Hematopoietic multipotent progenitor cell treated with erythropoietin and hydrocortisone succinate and interleukin-3 and kit ligand, for 17 days (in vitro differentiated cells): ENCODE data around the gene B3GNT9.

ENCODE experiments used
- DNase-seq: peaks from one replicate; pipeline ENCODE4 v3.0.0-alpha.2; 2015; ENCODE audit warnings: low spot score

B3GNT9 gene, protein sequence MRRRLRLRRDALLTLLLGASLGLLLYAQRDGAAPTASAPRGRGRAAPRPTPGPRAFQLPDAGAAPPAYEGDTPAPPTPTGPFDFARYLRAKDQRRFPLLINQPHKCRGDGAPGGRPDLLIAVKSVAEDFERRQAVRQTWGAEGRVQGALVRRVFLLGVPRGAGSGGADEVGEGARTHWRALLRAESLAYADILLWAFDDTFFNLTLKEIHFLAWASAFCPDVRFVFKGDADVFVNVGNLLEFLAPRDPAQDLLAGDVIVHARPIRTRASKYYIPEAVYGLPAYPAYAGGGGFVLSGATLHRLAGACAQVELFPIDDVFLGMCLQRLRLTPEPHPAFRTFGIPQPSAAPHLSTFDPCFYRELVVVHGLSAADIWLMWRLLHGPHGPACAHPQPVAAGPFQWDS

DNA sequence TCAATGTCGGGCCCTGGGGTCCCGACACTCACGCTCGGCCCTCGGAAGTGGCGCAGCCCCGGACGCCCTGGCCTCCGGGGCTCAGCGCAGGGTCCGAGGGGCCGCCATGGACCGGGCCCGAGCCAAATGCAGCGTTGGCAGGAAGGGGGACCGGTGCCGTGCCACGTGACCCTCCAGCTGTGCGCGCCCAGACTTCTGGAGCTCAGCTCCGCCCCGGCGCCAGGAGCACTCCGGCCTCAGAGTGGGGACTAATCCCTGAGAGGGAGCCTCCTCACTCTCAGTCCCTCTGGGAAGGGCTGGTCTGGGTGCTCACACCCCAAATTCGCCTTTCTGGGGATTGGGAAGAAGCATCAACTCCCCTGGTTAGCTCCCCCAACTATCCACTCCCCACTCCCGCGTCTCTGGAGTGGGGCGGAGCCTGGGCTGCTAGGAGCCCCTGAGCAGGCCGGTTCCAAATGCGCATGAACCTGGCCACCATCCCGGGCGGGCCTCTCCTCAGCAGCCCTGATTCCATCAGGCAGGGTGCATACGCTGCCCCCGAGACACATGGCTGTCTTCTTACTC, at the start of gene B3GNT9:
Gene B3GNT9, minus strand, starts transcription at position 166 of the 564 bp plus-strand sequence. CDS start 513 bp downstream, outside the sequence.
- no peak for DNase-seq

DNA sequence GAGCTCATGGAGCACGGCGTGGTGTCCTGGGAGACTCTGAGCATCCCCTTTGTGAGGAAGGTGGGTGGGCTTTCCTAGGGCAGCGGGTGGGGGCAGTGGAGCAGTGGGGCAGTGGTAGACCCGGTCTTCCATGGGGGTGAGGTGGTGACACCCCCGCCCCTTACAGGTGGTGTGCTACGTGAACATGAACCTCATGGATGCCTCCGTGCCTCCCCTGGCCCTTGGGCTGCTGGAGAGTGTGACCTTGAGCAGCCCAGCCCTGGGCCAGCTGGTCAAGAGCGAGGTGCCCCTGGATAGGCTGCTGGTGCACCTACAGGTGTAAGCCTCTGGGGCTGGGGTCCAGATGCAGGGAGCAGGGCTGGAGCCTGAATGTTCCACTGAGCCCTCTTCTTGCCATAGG, 49.7 kb upstream of the B3GNT9 start:
- DNase-seq: no peak

DNA sequence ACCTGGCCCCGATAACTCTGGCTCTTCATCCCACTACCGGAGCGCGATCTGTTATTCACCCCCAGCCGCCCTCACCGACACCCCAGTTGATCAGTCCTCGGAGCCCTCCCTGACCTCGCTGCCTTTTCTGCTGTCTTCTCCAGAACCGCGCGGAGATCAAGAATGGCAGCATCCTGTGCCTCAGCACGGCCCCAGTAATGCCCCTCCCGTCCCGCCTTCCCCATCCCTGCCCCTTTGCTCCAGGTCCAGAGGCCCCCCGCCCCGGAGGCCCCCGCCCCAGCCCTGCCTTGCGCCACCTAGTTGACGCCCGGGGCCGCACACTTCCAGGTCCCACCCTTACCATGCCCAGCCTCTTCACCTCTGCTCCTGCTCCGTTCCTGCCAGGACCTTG, 49.0 kb upstream of the B3GNT9 start:
- no peak for DNase-seq

DNA sequence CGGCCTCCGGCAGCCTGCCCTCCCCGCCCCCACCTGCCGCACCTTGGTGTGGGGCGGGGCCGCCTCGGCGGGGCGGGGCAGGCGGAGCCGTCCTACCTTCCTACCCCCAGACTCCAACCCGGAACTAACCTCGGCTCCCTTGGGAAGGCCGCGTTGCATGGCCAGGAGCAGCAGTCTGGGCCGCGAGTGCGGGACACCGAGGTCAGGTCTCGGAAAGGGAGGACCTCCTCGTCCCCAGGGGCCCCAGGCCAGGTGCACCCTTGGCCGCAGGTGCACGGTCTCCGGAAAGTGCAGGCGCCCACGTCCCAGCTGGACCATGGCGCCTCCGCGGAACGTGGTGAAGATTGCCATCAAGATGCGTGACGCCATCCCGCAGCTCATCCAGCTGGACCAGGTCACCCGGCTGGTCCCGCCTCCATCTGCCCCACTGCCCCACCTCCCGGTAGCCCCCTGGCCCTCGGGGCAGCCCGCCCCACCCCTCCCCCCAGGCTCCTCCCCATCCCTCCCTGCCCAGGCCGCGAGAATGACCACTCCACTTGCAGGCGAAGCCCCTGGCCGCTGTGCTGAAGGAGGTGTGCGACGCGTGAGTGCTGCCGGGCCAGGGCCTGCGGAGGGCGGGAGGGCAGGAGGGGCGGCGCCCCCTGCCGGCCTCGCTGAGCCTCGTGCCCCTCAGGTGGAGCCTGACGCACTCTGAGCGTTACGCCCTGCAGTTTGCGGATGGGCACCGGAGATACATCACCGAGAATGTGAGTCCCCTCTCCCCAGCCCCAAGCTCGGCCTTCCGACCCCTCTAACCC, 48.4 kb upstream of the B3GNT9 start, which contains the start of gene ELMO3:
Gene ELMO3, plus strand, starts transcription at position 121 of the 797 bp plus-strand sequence. Its CDS starts 196 bp downstream, at position 317.
- DNase-seq: no peak

DNA sequence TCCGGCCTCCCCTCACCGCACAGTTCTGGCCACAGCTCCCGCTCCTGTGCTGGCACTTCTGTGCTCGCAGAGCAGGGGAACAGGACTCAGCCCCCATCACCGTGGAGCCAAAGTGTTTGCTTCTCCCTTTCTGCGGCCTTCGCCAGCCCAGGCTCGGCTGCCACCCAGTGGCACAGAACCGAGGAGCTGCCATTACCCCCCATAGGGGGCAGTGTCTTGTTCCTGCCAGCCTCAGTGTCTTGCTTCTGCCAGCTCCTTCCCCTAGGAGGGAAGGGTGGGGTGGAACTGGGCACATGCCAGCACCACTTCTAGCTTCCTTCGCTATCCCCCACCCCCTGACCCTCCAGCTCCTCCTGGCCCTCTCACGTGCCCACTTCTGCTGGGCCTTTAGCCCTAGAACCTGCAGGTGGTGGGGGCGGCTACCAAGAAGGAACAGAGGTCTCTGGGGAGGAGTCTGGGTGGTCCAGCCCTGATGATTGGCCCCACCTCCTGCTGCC, 47.5 kb upstream of the B3GNT9 start:
- DNase-seq: peak; percentile 80

DNA sequence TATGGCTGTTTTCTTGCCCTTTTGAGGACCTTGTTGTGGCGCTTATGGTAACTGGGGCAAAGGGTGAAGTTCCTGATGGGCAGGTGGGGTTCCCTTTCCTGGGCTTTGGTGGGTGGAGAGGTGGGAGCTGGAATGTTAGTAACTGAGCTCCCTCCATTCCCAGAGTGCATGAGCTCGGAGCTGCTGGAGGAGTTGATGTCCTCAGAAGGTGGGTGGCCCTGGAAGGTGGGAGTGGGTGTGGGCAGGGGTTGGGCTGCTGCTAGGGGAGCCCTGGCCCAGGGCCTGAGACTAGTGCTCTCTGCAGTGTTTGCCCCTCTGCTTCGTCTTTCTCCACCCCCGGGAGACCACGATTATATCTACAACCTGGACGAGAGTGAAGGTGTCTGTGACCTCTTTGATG, 46.9 kb upstream of the B3GNT9 start:
- DNase-seq: no peak

DNA sequence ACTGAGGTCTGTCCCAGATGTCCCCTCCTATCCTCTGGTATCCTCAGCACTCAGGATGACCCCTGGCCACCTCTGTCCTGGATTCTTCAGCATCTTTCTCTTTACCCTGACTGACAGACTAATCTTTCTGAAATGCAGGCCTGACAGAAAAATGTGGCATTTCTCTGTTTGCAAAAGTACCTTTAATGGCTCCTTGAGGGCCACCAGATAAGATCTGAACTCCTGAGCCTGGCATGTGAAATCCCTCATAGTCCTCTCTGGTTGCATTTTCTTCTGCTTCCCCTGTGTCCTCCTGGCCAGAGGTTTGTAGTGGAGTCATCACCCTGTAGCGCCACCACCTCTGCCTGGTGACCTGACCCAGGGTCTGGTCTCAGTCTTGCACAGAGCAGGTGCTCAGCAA, 46.1 kb upstream of the B3GNT9 start:
- peak; percentile 35 for DNase-seq

DNA sequence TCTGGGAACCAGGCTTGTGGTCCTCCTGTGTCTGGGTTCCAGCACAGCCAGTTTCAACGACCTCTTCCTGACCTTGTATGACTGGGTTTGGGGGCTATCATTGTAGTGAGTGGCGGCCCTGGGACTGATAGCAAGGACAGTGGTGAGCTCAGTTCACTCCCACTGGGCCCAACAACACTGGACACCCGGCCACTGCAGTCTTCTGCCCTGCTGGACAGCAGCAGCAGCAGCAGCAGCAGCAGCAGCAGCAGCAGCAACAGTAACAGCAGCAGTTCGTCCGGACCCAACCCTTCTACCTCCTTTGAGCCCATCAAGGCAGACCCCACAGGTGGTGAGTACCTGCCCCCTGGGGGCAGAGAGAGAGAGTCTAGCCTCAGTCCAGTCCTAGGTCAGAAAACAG, 44.9 kb upstream of the B3GNT9 start:
- DNase-seq: peak; percentile 41

DNA sequence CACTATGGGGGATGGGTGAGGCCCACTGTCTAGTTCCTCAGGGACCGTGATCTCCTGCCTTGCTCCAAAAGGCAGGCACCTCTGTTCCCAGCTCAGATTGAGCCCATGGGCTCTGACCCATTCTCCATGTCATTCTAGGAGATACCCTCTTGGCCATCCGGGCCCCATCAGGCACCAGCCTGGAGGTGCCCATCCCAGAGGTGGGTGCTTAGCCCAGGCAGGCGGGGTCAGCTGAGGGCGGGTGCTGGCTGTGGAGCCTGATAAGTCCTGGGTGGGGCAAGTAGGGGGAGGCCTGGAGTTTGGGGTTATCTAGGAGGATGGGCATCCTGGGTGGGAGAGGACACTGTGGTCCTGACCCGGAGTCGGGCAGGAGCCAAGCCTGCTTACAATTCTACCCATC, 43.5 kb upstream of the B3GNT9 start:
- peak; percentile 89 for DNase-seq

DNA sequence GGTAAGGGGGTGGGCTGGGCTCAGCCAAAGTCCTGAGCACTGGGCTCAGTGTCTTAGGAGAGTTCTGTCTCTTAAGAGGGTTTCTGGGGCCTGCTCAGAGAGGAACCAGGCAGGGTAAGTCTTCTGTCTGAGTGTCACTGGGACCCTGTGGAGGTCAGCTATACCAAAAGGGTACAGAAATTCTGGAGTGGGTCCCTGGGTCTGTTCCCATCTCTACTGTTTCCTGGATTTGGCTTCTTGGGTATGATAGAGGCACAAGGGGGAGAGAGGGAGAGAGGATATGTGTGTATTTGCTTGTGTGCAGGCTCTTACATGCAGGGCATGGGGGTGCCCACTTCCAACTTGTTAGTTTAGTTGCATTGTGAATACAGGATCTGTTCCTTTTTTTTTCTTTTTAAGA, 42.7 kb upstream of the B3GNT9 start:
- peak; percentile 59 for DNase-seq

DNA sequence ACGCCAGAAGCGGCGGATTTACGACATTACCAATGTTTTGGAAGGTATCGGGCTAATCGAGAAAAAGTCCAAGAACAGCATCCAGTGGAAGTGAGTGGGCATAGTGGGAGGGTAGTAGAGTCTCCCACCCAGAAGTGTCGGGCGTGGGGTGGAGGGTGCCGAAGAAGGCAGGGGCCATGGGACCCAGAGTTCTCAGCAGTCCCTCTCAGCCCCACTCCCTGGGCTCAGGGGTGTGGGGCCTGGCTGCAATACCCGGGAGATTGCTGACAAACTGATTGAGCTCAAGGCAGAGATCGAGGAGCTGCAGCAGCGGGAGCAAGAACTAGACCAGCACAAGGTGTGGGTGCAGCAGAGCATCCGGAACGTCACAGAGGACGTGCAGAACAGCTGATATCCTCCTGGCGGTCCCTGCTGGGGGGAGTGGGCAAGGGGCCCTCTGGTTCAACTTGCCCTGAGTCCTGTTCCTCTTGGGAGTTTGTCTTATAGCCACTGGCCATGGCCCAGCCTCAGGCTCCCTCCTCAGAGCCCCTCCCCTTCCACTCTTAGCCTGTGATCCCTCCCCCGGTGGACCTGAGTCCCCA, 42.1 kb upstream of the B3GNT9 start:
- DNase-seq: peak; percentile 62

DNA sequence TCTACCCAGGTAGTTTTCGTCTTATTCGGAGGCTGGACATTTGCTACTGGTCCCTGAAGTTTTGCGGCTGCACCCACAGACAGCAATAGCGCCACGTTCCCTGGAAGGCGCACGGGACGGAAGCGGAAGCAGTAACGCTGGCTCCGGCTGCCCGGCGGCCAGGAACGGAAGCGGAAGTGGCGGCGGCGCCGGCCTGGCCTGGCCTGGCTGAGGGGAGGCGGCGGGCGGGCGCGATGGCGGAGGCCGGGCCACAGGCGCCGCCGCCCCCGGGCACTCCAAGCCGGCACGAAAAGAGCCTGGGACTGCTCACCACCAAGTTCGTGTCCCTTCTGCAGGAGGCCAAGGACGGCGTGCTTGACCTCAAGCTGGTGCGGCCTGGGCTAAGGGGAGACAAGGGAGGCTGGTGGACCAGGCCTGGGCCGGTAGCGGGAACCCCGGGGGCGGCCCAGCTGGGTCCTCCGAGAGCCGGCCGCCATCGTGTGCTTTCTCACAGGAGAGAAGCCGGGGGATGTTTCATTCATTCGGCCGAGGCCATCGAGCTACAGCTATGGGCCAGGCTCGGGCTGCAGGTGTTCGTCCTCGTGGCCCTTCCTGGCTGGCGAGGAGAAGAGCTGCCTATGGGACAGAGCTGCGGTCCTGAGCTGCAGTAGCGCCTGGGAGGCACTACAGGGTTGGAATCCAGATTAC, 41.3 kb upstream of the B3GNT9 start, which contains the start of gene E2F4:
Gene E2F4, plus strand, starts transcription at position 161 of the 687 bp plus-strand sequence. Its CDS starts 73 bp downstream, at position 234.
- peak; percentile 94 for DNase-seq

DNA sequence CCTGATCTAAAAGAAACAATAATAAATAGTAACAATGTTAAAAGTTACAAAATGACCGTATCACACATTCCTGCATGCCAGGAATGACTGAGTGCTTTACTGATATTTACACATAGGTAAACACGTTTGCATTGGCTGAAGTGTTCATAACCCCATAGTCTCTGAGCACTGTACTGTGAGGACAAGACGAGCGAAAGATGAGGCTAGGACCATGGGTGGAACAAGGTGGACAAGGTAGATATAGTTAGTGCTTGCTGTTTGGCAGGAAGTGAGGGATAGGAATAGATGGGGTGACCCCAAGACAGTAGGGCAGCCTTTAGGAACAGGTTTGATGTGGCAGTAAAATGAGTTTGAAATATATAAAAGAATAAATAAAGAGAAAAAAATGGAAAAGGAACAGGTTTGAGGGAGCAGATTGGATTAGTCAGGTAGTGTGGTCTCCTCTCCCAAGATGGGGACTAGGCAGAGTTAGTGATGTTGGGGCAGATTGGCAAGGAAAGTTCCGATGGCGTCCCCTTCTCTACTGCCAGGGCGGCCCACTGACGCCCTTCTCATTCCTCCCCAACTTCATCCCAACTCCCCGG, 40.7 kb upstream of the B3GNT9 start:
- peak; percentile 67 for DNase-seq

DNA sequence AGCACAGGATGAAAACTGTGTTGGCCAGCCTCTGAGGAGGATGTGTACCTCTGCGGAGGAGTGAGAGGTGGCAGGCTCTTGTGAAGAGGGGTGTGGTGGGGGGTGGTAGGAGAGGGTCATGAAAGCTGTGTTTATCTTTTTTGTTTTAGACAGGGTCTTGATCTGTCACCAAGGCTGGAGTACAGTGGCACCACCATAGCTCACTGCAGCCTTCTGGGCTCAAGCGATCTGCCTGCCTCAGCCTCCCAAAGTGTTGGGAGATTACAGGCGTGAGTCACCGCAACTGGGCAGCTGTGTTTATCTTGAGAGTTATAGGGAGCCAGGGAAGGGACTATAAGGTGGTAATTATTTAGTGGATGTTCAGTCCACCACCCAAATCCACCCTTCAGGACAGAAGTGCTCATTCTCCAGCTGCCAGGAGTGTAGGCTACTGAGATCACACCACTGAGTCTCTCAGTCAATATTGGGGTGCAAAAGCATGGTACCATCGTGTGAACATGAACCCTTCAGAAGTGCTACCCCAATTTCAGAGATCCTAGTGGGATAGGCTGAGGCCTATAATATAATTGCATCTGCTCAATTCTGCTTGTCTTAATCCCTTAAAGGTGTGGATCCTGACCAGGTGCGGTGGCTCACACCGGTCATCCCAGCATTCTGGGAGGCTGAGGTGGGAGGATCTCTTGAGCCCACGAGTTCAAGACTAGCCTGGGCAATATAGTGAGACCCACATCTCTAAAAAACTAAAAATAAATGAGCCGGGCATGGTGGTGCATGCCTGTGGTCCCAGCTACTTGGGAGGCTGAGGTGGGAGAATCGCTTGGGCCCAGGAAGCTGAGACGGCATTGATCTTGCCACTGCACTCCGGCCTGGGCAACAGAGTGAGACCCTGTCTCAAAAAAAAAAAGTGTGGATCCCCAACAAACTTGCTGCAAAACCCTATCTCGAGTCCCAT, 39.9 kb upstream of the B3GNT9 start:
- DNase-seq: peak; percentile 88

DNA sequence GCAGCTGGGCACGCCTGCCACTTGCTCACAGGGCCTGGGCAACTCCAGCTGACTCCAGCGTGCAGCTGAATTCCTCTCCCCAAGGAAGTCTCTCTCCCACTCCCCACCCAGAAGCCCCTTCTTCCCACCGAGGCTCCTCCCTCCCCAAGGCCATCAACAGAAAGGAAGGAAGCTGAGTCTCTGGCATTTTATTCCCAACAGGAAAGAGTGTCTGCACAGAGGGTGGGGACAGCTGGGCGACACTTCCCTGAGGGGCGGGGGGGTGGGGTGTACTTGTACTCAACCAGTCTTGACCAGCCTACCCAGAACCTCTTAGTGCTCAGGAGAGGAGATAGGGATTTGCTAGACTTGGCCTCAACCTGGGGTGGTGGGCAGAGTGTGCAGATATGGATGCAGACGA, 39.2 kb upstream of the B3GNT9 start, which contains the start of gene EXOC3L1:
Gene EXOC3L1, minus strand, starts transcription at position 96 of the 400 bp plus-strand sequence. CDS start 460 bp downstream, outside the sequence.
- no peak for DNase-seq

DNA sequence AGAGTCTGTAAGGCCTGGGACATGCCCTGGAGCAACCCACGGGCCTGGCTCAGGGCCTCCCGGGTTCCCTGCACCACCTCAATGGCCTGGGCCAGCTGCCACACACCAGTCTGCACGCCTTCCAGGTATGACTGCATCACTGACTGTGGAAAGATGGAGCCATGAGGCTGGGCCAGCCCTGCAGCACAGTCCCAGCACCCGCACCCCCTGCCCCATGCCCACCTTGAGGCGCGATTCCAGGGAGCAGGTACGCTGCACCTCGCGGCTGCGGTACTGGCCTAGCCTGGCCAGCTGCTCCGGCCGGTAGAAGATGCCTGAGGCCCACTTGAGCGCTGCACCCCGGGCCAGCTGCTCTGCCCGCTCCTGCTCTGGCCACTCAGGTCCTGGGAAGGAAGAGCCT, 38.0 kb upstream of the B3GNT9 start:
- no peak for DNase-seq

DNA sequence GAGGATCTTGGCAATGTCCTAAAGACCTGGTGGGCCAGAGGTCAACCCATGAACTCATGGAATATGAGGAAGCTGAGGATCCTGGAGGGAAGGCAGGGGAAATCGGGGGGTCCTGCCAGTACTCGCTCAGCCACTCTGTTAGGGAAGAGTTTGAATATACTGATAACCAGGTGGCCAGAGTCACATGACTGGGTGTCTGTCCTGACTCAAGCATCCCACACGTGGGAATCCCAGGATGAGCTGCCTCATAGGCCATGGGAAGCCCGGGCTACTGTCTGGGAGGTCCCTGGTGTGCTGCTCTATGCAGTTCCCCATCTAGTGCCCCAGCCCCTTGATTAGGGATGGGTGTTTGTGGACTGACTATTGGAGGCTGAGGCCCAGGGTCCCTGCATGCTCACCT, 37.5 kb upstream of the B3GNT9 start:
- no peak for DNase-seq

DNA sequence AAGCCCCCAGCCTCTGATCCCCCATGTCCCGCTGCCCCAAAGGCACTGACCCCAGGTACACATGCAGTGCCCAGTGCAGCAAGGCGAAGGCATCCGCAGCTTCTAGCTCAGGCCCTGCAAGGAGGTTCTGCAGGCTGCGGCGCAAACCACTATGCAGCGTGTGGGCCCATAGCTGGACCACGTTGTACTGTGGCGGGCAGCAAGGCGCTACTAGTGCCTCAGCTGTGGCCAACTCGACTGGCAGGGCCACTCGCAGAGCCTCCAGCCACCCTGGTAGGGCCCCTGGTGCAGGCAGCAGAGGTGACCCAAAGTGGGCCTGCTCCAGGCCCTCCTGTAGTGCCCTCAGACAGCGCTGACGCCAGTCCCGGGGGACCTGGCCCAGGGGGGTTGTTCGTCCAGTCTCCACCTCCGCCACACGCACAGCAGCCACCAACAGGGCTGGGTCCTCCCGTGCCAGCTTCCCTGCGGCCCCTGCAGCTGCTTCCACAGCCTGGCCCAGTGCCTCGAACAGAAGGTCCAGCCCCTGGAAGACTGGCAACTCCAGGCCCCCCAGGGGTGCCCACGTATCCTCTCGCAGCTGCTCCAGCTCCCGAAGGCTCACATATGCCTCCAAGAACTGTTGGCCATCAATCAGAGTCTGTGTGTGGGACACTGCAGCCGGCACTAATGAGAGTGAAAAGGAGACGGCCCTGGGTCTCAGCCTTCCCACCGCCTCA, 36.5 kb upstream of the B3GNT9 start:
- no peak for DNase-seq

DNA sequence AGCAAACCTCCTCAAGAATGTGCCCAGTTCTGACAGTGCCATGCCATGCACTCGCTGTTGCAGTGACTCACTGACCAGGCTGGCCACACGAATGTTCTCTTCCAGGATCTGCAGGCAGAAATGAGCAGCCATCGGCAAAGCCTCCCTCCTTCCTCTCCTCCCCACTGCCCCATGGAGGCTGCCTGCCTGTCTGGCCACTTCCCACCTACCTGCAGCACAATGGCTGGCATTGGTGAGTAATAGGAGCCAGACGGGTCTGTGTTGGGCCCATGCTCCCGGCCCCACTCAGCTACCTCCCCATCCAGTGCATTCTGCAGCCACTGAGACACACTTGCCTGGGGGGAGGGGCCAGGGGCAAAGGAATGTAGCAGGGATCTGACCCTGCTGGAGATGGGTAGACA, 35.8 kb upstream of the B3GNT9 start:
- no peak for DNase-seq
